Endodermal cell (in vitro differentiated cells): ENCODE measurements around the gene FBL. TPM values are rescaled to one million over a fixed set of nuclear protein-coding genes. Genes with fewer than 3 reads are reported as not detected.

ENCODE experiments used
- DNase-seq: peaks from one replicate; pipeline ENCODE4 v3.0.0-alpha.2; 2017
- H3K27ac ChIP-seq: 2 replicates; pipeline ENCODE4 v1.5.1; 2013; ENCODE audit warnings: mild to moderate bottlenecking, low read depth, low read length, moderate library complexity
- H3K27me3 ChIP-seq: 2 replicates; pipeline ENCODE4 v1.6.1; 2013; ENCODE audit warnings: mild to moderate bottlenecking, low read length, moderate library complexity; ENCODE audit not compliant: insufficient read depth, control insufficient read depth, poor library complexity, severe bottlenecking
- H3K36me3 ChIP-seq: 2 replicates; pipeline ENCODE4 v1.7.0; 2013; ENCODE audit warnings: mild to moderate bottlenecking, low read length, moderate library complexity; ENCODE audit not compliant: control insufficient read depth, insufficient read depth
- H3K4me1 ChIP-seq: one replicate; pipeline ENCODE4 v1.7.0; 2013; ENCODE audit warnings: low read length; ENCODE audit not compliant: control insufficient read depth, insufficient read depth
- H3K4me3 ChIP-seq: 2 replicates; pipeline ENCODE4 v1.5.1; 2013; ENCODE audit warnings: mild to moderate bottlenecking, low read length, moderate library complexity
- H3K9ac ChIP-seq: 2 replicates; pipeline ENCODE4 v1.6.1; 2013; ENCODE audit warnings: mild to moderate bottlenecking, low read length, moderate library complexity; ENCODE audit not compliant: poor library complexity, severe bottlenecking; ENCODE audit errors: extremely low read depth
- H3K9me3 ChIP-seq: 2 replicates; pipeline ENCODE4 v1.6.1; 2013; ENCODE audit warnings: mild to moderate bottlenecking, low read length, moderate library complexity; ENCODE audit not compliant: control insufficient read depth
- H3K27ac Mint-ChIP-seq: 2 replicates; pipeline ENCODE4 v1.8.0; 2020; ENCODE audit warnings: mixed read lengths
- H3K27me3 Mint-ChIP-seq: 2 replicates; pipeline ENCODE4 v1.8.0; 2021; ENCODE audit warnings: mild to moderate bottlenecking, mixed read lengths; ENCODE audit not compliant: insufficient read depth
- H3K36me3 Mint-ChIP-seq: 2 replicates; pipeline ENCODE4 v1.8.0; 2020; ENCODE audit warnings: low read depth, mixed read lengths
- H3K4me1 Mint-ChIP-seq: 2 replicates; pipeline ENCODE4 v1.8.0; 2020; ENCODE audit warnings: mixed read lengths
- H3K4me3 Mint-ChIP-seq: 2 replicates; pipeline ENCODE4 v1.8.0; 2020; ENCODE audit warnings: mild to moderate bottlenecking, moderate library complexity, mixed read lengths
- H3K9me3 Mint-ChIP-seq: 2 replicates; pipeline ENCODE4 v1.8.0; 2020; ENCODE audit warnings: mild to moderate bottlenecking, mixed read lengths
- CTCF ChIP-seq: fragments of 200-600 bp; sonication (generic); conservative IDR thresholded peaks from 2 replicates; pipeline ENCODE4 v1.5.0; 2021; ENCODE audit warnings: antibody characterized with exemption, mild to moderate bottlenecking
- WGBS, 2 experiments: methylation state at CpG; one replicate each; pipeline versions ENCODE4 v1.1.5 to v1.1.7; 2013; ENCODE audit warnings: missing lambda C conversion rate in 2 of 2, mixed read lengths in 1 of 2; ENCODE audit not compliant: insufficient coverage in 1 of 2, insufficient read length in 1 of 2; 5-methylcytosine and 5-hydroxymethylcytosine counted together
- total RNA-seq, 2 donors: library from RNA; stranded (reverse); fragmentation: NEBNext Ultra II Directional in 1 of 2; extraction: Animal tissue kit (Norgen Biotek cat#: 25700) in 1 of 2; gene quantifications; 2 replicates in 1 of 2; 3 replicates in 1 of 2; pipeline ENCODE4 v1.2.1, GENCODE V29; 2021

Gene FBL
- total RNA-seq, 2 donors from 2014 or later, result 356 to 387 TPM

- Mint-ChIP-seq H3K4me1 (peaks cover 6% of the 10 kb centered on the region), H3K4me3 (no peak overlapping the region), H3K9me3 (no peaks in the 10 kb centered on the region), H3K36me3 (no peaks in the 10 kb centered on the region), H3K27ac (no peak overlapping the region), H3K27me3 (peaks cover 7% of the 10 kb centered on the region)
- Histone ChIP-seq H3K27me3 (no peaks in the 10 kb centered on the region), H3K36me3 (no peaks in the 10 kb centered on the region), H3K4me1 (no peaks in the 10 kb centered on the region), H3K4me3 (no peak overlapping the region), H3K9me3 (no peaks in the 10 kb centered on the region), H3K9ac (no peak overlapping the region), H3K27ac (no peak overlapping the region)
- TF ChIP-seq CTCF, result no peak
- no peak for DNase-seq
- WGBS, 2 experiments, result 93% methylated on average over 1 of the region's 1 CpG; no CpG with 5 or more reads in 1 of the 2 experiments
These were observed 28.2 kb upstream of the FBL start for GRCh38 chr19:39874404-39874803.

- Histone ChIP-seq H3K9ac (no peak overlapping the region), H3K36me3 (no peaks in the 10 kb centered on the region), H3K4me3 (no peak overlapping the region), H3K4me1 (no peaks in the 10 kb centered on the region), H3K27me3 (no peaks in the 10 kb centered on the region), H3K9me3 (no peaks in the 10 kb centered on the region), H3K27ac (no peak overlapping the region)
- Mint-ChIP-seq H3K27ac (no peak overlapping the region), H3K9me3 (no peaks in the 10 kb centered on the region), H3K4me3 (no peak overlapping the region), H3K36me3 (no peaks in the 10 kb centered on the region), H3K27me3 (peaks cover 7% of the 10 kb centered on the region), H3K4me1 (peaks cover 6% of the 10 kb centered on the region)
- DNase-seq, result peak; percentile 33
- 94 to 96% methylated on average over 17 to 20 of the region's 20 CpGs for WGBS, 2 experiments
- TF ChIP-seq CTCF, result no peak
These were observed 27.2 kb upstream of the FBL start for GRCh38 chr19:39873385-39873784.

GRCh38 chr19:39871886-39872866 lies 26.0 kb upstream of the FBL start:
- H3K4me1 Mint-ChIP-seq, result peaks cover 6% of the 10 kb centered on the region

More at GRCh38 chr19:39871886-39872866, 26.0 kb upstream of the FBL start:
- no peaks in the 10 kb centered on the region for H3K9me3 Mint-ChIP-seq
- no peak overlapping the region for H3K4me3 ChIP-seq
- H3K9me3 ChIP-seq, result no peaks in the 10 kb centered on the region
- no peaks in the 10 kb centered on the region for H3K4me1 ChIP-seq
- no peak overlapping the region for H3K4me3 Mint-ChIP-seq
- H3K27ac Mint-ChIP-seq, result no peak overlapping the region
- no peak for TF ChIP-seq CTCF
- no peaks in the 10 kb centered on the region for H3K36me3 Mint-ChIP-seq
- peak; percentile 35 for DNase-seq
- H3K9ac ChIP-seq, result no peak overlapping the region
- H3K27me3 ChIP-seq, result no peaks in the 10 kb centered on the region
- peaks cover 7% of the 10 kb centered on the region for H3K27me3 Mint-ChIP-seq
- WGBS, 2 experiments, result 89 to 92% methylated on average over 27 to 47 of the region's 47 CpGs
- no peak overlapping the region for H3K27ac ChIP-seq
- no peaks in the 10 kb centered on the region for H3K36me3 ChIP-seq
